ENCODE data around the gene PROM1. TPM values are rescaled to one million over a fixed set of nuclear protein-coding genes. Genes with fewer than 3 reads are reported as not detected.
A peak's percentile ranks its signal among the peaks of the same experiment; 100 is the strongest.

The PROM1 gene
- total and polyA plus RNA-seq, 12 donors: 1.2 to 19.3 (median 3.4) TPM

GRCh38 chr4:16123356-16124084, 39.7 kb upstream of the PROM1 start:
- H3K36me3 ChIP-seq: no peaks in the 10 kb centered on the region
- no peak overlapping the region for H3K4me3 ChIP-seq
- H3K27ac ChIP-seq: no peak overlapping the region
- intact Hi-C loops (cut with DNase I): no loop called here
- no peak for TF ChIP-seq CTCF (IDR thresholded peaks at IDR 0.05)
- 69 to 75% methylated on average over 7 of the region's 7 CpGs for WGBS, 2 donors
- DNase-seq: no peak
- H3K27me3 ChIP-seq: no peaks in the 10 kb centered on the region
- ATAC-seq: peak in 3 of 8 donors; percentile 21 to 35 (median 23)
- peaks cover 0 to 32% (median 16%) of the 10 kb centered on the region in 9 donors for H3K4me1 ChIP-seq
- no peaks in the 10 kb centered on the region for H3K9me3 ChIP-seq

GRCh38 chr4:16122784-16123183, 39.0 kb upstream of the PROM1 start:
- 83 to 85% methylated on average over 5 of the region's 5 CpGs for WGBS, 2 donors
- Histone ChIP-seq H3K4me3 (no peak overlapping the region), H3K27ac (no peak overlapping the region), H3K36me3 (no peaks in the 10 kb centered on the region), H3K9me3 (no peaks in the 10 kb centered on the region), H3K27me3 (no peaks in the 10 kb centered on the region), H3K4me1 (peaks cover 0 to 37% (median 19%) of the 10 kb centered on the region in 9 donors)
- intact Hi-C loops (cut with DNase I): no loop called here
- no peak for TF ChIP-seq CTCF (IDR thresholded peaks at IDR 0.05)
- DNase-seq (no peak), ATAC-seq (no peak)

- Histone ChIP-seq H3K27me3 (no peaks in the 10 kb centered on the region), H3K4me1 (peaks cover 0 to 41% (median 19%) of the 10 kb centered on the region in 9 donors), H3K4me3 (no peak overlapping the region), H3K36me3 (no peaks in the 10 kb centered on the region), H3K27ac (no peak overlapping the region), H3K9me3 (no peaks in the 10 kb centered on the region)
- no peak for DNase-seq
- intact Hi-C loops (cut with DNase I): no loop called here
- TF ChIP-seq CTCF (IDR thresholded peaks at IDR 0.05): no peak
- ATAC-seq: peak in 1 of 8 donors; percentile 36
- WGBS, 2 donors: 72 to 77% methylated on average over 4 of the region's 4 CpGs
Observed at GRCh38 chr4:16122308-16122711, 38.5 kb upstream of the PROM1 start.

- no peak for ATAC-seq
- Histone ChIP-seq H3K4me3 (no peak overlapping the region), H3K4me1 (peaks cover 1 to 51% (median 19%) of the 10 kb centered on the region in 9 donors), H3K36me3 (no peaks in the 10 kb centered on the region), H3K27ac (no peak overlapping the region), H3K9me3 (no peaks in the 10 kb centered on the region), H3K27me3 (no peaks in the 10 kb centered on the region)
- intact Hi-C loops (cut with DNase I): no loop called here
- DNase-seq: no peak
- no peak for TF ChIP-seq CTCF (IDR thresholded peaks at IDR 0.05)
- WGBS, 2 donors: 89 to 93% methylated on average over 4 of the region's 4 CpGs
Observed at GRCh38 chr4:16120720-16121119, 36.9 kb upstream of the PROM1 start.

Data from heart right ventricle (tissue), 16 donors.